B cell (primary cell): Measurements from ENCODE around the gene SERTAD3. TPM values are rescaled to one million over a fixed set of nuclear protein-coding genes. Genes with fewer than 3 reads are reported as not detected.

Source experiments
- ATAC-seq: fragments of 200-7000 bp; cut with Tn5 transposase; one replicate; pipeline ENCODE4 v1.10.0; 2021; ENCODE audit warnings: low read depth, mild to moderate bottlenecking, moderate number of reproducible peaks, moderate library complexity
- CTCF ChIA-PET: fragments of 350-600 bp; sonication (Branson Sonifier 250); formaldehyde crosslinking; loops from one replicate; lab custom pipeline; 2021; ENCODE audit warnings: antibody characterized with exemption, inconsistent platforms; lab: Charles Lee
- POLR2A ChIA-PET: fragments of 350-600 bp; sonication (Branson Sonifier 250); formaldehyde crosslinking; loops from one replicate; lab custom pipeline; 2021; ENCODE audit warnings: antibody characterized with exemption; lab: Charles Lee
- DNase-seq: peaks from one replicate; pipeline ENCODE4 v3.0.0; 2013
- H2AFZ ChIP-seq: 2 replicates; pipeline ENCODE4 v1.6.1; 2012; ENCODE audit warnings: mild to moderate bottlenecking, low read depth, low read length; ENCODE audit not compliant: insufficient read depth, poor library complexity, severe bottlenecking
- H3K27ac ChIP-seq, 2 donors: 1 replicate in 1 of 2; 2 replicates in 1 of 2; pipeline ENCODE4 v1.5.1; 2012 to 2013; ENCODE audit warnings: low read length in 2 of 2, mild to moderate bottlenecking in 2 of 2, moderate library complexity in 1 of 2
- H3K27me3 ChIP-seq, 4 experiments: fragments of 200-600 bp in 1 of 4; sonication (generic) in 1 of 4; replicated peaks in 1 of 4; 1 replicate in 2 of 4; 2 replicates in 2 of 4; pipeline versions ENCODE4 v1.6.1 to v1.7.0; 2013 to 2016; ENCODE audit warnings: low read length in 3 of 4, mild to moderate bottlenecking in 2 of 4, mixed read lengths in 1 of 4, moderate library complexity in 1 of 4; ENCODE audit not compliant: insufficient read depth in 4 of 4, control insufficient read depth in 3 of 4; ENCODE audit errors: control extremely low read depth in 1 of 4
- H3K36me3 ChIP-seq, 2 experiments: replicated peaks in 1 of 2; 1 replicate in 1 of 2; 2 replicates in 1 of 2; pipeline versions ENCODE4 v1.6.1 to v1.7.1; 2013; ENCODE audit warnings: low read length in 1 of 2; ENCODE audit not compliant: insufficient read depth in 2 of 2, control insufficient read depth in 1 of 2; ENCODE audit errors: control extremely low read depth in 1 of 2, extremely low read depth in 1 of 2
- H3K4me1 ChIP-seq, 2 donors: fragments of 200-600 bp in 1 of 2; sonication (generic) in 1 of 2; 1 replicate in 1 of 2; 2 replicates in 1 of 2; pipeline versions ENCODE4 v1.5.1 to v1.6.1; 2013 to 2017; ENCODE audit warnings: low read length in 2 of 2; ENCODE audit not compliant: control insufficient read depth in 2 of 2, insufficient read depth in 2 of 2
- H3K4me2 ChIP-seq: replicated peaks from 2 replicates; pipeline ENCODE3; 2012; ENCODE audit warnings: mild to moderate bottlenecking, low read depth, low read length; ENCODE audit not compliant: poor library complexity, severe bottlenecking
- H3K4me3 ChIP-seq, 5 experiments: fragments of 200-600 bp in 1 of 5; sonication (generic) in 1 of 5; 1 replicate in 3 of 5; 2 replicates in 2 of 5; pipeline versions ENCODE4 v1.5.1 to v1.7.0; 2011 to 2016; ENCODE audit warnings: low read length in 4 of 5, mild to moderate bottlenecking in 4 of 5, low read depth in 2 of 5, control low read depth in 1 of 5, moderate library complexity in 1 of 5; ENCODE audit not compliant: insufficient read depth in 1 of 5; ENCODE audit errors: control extremely low read depth in 1 of 5, extremely low read depth in 1 of 5
- H3K79me2 ChIP-seq: fragments of 200-600 bp; sonication (generic); one replicate; pipeline ENCODE4 v1.6.0; 2016; ENCODE audit warnings: low read length; ENCODE audit not compliant: control insufficient read depth, insufficient read depth
- H3K9ac ChIP-seq: fragments of 200-600 bp; sonication (generic); 2 replicates; pipeline ENCODE4 v1.6.1; 2017; ENCODE audit warnings: mild to moderate bottlenecking, low read length, moderate library complexity
- H3K9me3 ChIP-seq, 3 donors: one replicate each; pipeline versions ENCODE4 v1.6.1 to v1.7.1; 2013; ENCODE audit warnings: low read length in 2 of 3; ENCODE audit not compliant: control insufficient read depth in 2 of 3, insufficient read depth in 1 of 3; ENCODE audit errors: control extremely low read depth in 1 of 3
- H4K20me1 ChIP-seq: 2 replicates; pipeline ENCODE4 v1.6.0; 2012; ENCODE audit warnings: mild to moderate bottlenecking, low read length; ENCODE audit not compliant: insufficient read depth, control insufficient read depth, poor library complexity, severe bottlenecking
- H3K27ac Mint-ChIP-seq: one replicate; pipeline ENCODE4 v1.8.0; 2021; ENCODE audit warnings: mixed read lengths
- H3K27me3 Mint-ChIP-seq: one replicate; pipeline ENCODE4 v1.8.0; 2021; ENCODE audit warnings: mixed read lengths
- H3K4me1 Mint-ChIP-seq: one replicate; pipeline ENCODE4 v1.8.0; 2021; ENCODE audit warnings: mixed read lengths
- H3K4me3 Mint-ChIP-seq: one replicate; pipeline ENCODE4 v1.8.0; 2021; ENCODE audit warnings: mixed read lengths
- H3K9me3 Mint-ChIP-seq: one replicate; pipeline ENCODE4 v1.8.0; 2022; ENCODE audit warnings: mixed read lengths; ENCODE audit not compliant: insufficient read depth
- EZH2 ChIP-seq: IDR thresholded peaks from 2 replicates; pipeline ENCODE4 v1.6.1; 2012; ENCODE audit warnings: borderline replicate concordance, low read depth, mild to moderate bottlenecking, moderate library complexity, low read length; ENCODE audit not compliant: insufficient read depth, poor library complexity, severe bottlenecking
- WGBS: methylation state at CpG from one replicate; pipeline ENCODE4 v1.1.5; 2013; ENCODE audit warnings: missing lambda C conversion rate; ENCODE audit not compliant: insufficient coverage; 5-methylcytosine and 5-hydroxymethylcytosine counted together
- intact Hi-C: fragments of 100-400 bp; cut with micrococcal nuclease; formaldehyde crosslinking; loops from one replicate; pipeline ENCODE4 v1.10.0; 2022
- polyA plus RNA-seq: library from polyadenylated mRNA; depleted of rRNA; stranded (reverse); fragments of >200 nt; gene quantifications from 2 replicates; pipeline ENCODE4 v1.2.3, GENCODE V29; 2012
- total RNA-seq, 2 donors: library from RNA; stranded (reverse); fragments of 120-200 nt in 1 of 2; gene quantifications; 1 replicate in 1 of 2; 2 replicates in 1 of 2; pipeline versions ENCODE4 v1.2.3 to v1.2.4, GENCODE V29; 2013 to 2022
- TF ChIP-seq, protein P1 (sequence below): fragments of 200-600 bp; IDR thresholded peaks from one replicate; pipeline ENCODE4 v1.8.0; 2022; ENCODE audit warnings: antibody characterized with exemption, mild to moderate bottlenecking

The SERTAD3 gene
- total and polyA plus RNA-seq, 2 donors (not counting 1 experiment from before 2014, with no cell fraction given) = 41.6 to 43.9 TPM

DNA sequence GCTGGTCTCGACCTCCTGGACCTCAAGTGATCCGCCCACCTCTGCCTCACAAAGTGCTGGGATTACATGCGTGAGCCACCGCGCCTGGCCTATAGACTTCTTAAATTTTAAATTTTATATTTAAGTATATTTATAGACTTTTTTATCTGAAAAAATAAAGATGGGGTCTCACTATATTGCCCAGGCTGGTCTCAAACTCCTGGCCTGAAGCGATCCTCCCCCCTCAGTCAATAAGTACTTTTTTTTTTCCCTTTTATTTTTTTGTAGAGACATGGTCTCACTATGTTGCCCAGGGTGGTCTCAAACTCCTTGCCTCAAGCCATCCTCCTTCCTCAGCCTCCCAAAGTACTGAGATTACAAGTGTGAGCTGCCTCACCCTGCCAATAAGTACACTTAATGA is 20.2 kb downstream of the SERTAD3 start:
- Histone ChIP-seq H3K4me3 (no peak overlapping the region), H3K27ac (no peak overlapping the region), H3K27me3 (no peaks in the 10 kb centered on the region), H3K79me2 (peaks cover 26% of the 10 kb centered on the region), H3K36me3 (peaks cover 0 to 9% of the 10 kb centered on the region in 2 experiments), H3K4me1 (peaks cover 14 to 28% of the 10 kb centered on the region in 2 donors), H4K20me1 (no peaks in the 10 kb centered on the region), H3K9me3 (no peaks in the 10 kb centered on the region), H3K4me2 (peak overlapping the region; percentile 92), H3K9ac (no peak overlapping the region), H2AFZ (no peak overlapping the region)
- TF ChIP-seq, protein P1, sequence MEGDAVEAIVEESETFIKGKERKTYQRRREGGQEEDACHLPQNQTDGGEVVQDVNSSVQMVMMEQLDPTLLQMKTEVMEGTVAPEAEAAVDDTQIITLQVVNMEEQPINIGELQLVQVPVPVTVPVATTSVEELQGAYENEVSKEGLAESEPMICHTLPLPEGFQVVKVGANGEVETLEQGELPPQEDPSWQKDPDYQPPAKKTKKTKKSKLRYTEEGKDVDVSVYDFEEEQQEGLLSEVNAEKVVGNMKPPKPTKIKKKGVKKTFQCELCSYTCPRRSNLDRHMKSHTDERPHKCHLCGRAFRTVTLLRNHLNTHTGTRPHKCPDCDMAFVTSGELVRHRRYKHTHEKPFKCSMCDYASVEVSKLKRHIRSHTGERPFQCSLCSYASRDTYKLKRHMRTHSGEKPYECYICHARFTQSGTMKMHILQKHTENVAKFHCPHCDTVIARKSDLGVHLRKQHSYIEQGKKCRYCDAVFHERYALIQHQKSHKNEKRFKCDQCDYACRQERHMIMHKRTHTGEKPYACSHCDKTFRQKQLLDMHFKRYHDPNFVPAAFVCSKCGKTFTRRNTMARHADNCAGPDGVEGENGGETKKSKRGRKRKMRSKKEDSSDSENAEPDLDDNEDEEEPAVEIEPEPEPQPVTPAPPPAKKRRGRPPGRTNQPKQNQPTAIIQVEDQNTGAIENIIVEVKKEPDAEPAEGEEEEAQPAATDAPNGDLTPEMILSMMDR = no peak
- no peak for TF ChIP-seq EZH2
- CTCF ChIA-PET = interaction anchor here (0.5 to 9.5 kb wide), 7 partner anchors 12 to 138 kb away, joined by 3 to 86 read pairs (median 5); partner anchors contain the start of genes BLVRB, SERTAD3 and SPTBN4
- POLR2A ChIA-PET = interaction anchor here (1.2 to 5.8 kb wide), 2 partner anchors 10 to 20 kb away, joined by 3 to 63 read pairs; partner anchors contain the start of gene SERTAD3
- Mint-ChIP-seq H3K4me3 (peak overlapping the region; percentile 34), H3K27ac (no peak overlapping the region), H3K9me3 (no peaks in the 10 kb centered on the region), H3K4me1 (peaks cover 32% of the 10 kb centered on the region), H3K27me3 (no peaks in the 10 kb centered on the region)
- WGBS = 100% methylated on average over 1 of the region's 6 CpGs
- intact Hi-C loops = no loop called here
- DNase-seq (no peak), ATAC-seq (no peak)

DNA sequence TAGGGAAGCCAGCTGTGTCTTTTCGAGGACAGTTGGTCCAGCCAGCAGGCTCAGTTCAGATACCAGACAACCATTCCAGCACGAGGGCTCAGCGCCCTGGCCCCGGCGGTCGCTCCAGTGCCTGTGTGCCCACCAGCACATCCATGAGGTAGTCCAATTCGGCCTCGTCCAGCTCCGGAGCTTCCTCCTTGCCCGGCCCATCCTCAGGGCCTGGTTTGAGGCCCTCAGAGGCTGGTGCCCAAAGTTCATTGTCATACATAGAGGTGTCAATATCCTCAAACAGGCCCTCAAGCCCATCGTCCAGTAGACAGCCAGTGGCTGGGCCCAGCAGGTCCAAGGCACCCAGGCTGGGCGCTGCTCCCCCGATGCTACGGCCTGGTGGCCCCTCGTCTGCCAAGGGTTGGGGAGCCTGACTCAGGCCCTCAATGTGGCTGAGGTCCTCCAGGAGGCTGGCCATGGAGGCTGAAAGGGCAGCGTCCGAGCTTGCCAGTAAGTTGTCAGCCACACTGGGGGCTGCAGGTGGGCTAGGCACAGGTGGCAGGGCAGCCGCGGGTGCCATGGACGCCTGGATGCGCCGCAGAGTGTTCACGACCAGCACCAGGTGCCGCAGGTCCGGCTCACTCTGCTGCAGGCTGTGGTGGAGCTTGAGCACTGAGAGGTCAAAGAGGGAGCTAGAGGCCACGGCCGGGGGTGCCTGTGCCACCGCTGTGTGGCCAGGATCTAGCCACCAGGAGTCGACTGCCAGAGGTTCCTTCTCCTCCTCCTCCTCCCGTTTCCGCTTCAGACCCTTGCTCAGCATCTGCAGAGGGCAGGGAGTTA is 21.2 kb downstream of the SERTAD3 start:
- H3K79me2 ChIP-seq = peaks cover 26% of the 10 kb centered on the region
- TF ChIP-seq, protein P1 = no peak
- no peak for TF ChIP-seq EZH2
- H3K9ac ChIP-seq = no peak overlapping the region
- Mint-ChIP-seq H3K27me3 (no peaks in the 10 kb centered on the region), H3K4me3 (no peak overlapping the region), H3K9me3 (no peaks in the 10 kb centered on the region), H3K4me1 (peaks cover 32% of the 10 kb centered on the region), H3K27ac (no peak overlapping the region)
- H3K36me3 ChIP-seq = peaks cover 0 to 9% of the 10 kb centered on the region in 2 experiments
- no peak overlapping the region for H3K4me2 ChIP-seq
- POLR2A ChIA-PET = interaction anchor here (0.7 to 5.8 kb wide), 2 partner anchors 10 to 21 kb away, joined by 3 to 63 read pairs; partner anchors contain the start of gene SERTAD3
- no peaks in the 10 kb centered on the region for H3K27me3 ChIP-seq
- intact Hi-C loops = no loop called here
- no peaks in the 10 kb centered on the region for H4K20me1 ChIP-seq
- ATAC-seq (no peak), DNase-seq (no peak)
- no peak overlapping the region for H3K27ac ChIP-seq
- H3K4me3 ChIP-seq = no peak overlapping the region
- H3K9me3 ChIP-seq = no peaks in the 10 kb centered on the region
- H3K4me1 ChIP-seq = peaks cover 14 to 28% of the 10 kb centered on the region in 2 donors
- no peak overlapping the region for H2AFZ ChIP-seq
- CTCF ChIA-PET = interaction anchor here (1.3 to 9.5 kb wide), 4 partner anchors 19 to 118 kb away, joined by 4 to 87 read pairs (median 46); partner anchors contain the start of genes BLVRB, SERTAD3 and SPTBN4
- WGBS = 98% methylated on average over 25 of the region's 31 CpGs
